ENCODE measurements around the gene GPR157. TPM values are rescaled to one million over a fixed set of nuclear protein-coding genes. Genes with fewer than 3 reads are reported as not detected.

GPR157 gene
- total and polyA plus RNA-seq, 2 donors (not counting 1 experiment from before 2014, with no cell fraction given) = 2.0 to 21.2 TPM

- 88% methylated on average over 12 of the region's 12 CpGs for WGBS (ENCODE audit: insufficient coverage)
- H3K4me1 ChIP-seq (ENCODE audit: control insufficient read depth in 2 of 2, insufficient read depth in 2 of 2, low read length in 2 of 2) = peaks cover 0 to 5% of the 10 kb centered on the region in 2 donors
- TF ChIP-seq CTCF (IDR thresholded peaks at IDR 0.05) (no peak), EZH2 (IDR thresholded peaks at IDR 0.05; ENCODE audit: borderline replicate concordance, insufficient read depth, low read depth, low read length, poor library complexity, severe bottlenecking) (no peak)
- no peaks in the 10 kb centered on the region for H4K20me1 ChIP-seq (ENCODE audit: control insufficient read depth, insufficient read depth, low read length, poor library complexity, severe bottlenecking)
- H3K4me3 ChIP-seq (ENCODE audit: control extremely low read depth in 1 of 5, extremely low read depth in 1 of 5, insufficient read depth in 1 of 5, low read depth in 2 of 5, low read length in 4 of 5) = no peak overlapping the region
- H2AFZ ChIP-seq (ENCODE audit: insufficient read depth, low read depth, low read length, poor library complexity, severe bottlenecking) = no peak overlapping the region
- H3K36me3 ChIP-seq (replicated peaks in 1 of 2; ENCODE audit: control extremely low read depth in 1 of 2, control insufficient read depth in 1 of 2, extremely low read depth in 1 of 2, insufficient read depth in 2 of 2, low read length in 1 of 2) = peaks cover 0 to 10% of the 10 kb centered on the region in 2 experiments
- no peak overlapping the region for H3K4me3 Mint-ChIP-seq
- no peaks in the 10 kb centered on the region for H3K4me1 Mint-ChIP-seq
- no peak overlapping the region for H3K9ac ChIP-seq (ENCODE audit: low read length)
- no peak overlapping the region for H3K4me2 ChIP-seq (replicated peaks; ENCODE audit: low read depth, low read length, poor library complexity, severe bottlenecking)
- no peaks in the 10 kb centered on the region for H3K27me3 ChIP-seq (replicated peaks in 1 of 4; ENCODE audit: control extremely low read depth in 1 of 4, control insufficient read depth in 3 of 4, insufficient read depth in 4 of 4, low read length in 3 of 4)
- H3K9me3 ChIP-seq (ENCODE audit: control extremely low read depth in 1 of 3, control insufficient read depth in 2 of 3, insufficient read depth in 1 of 3, low read length in 2 of 3) = no peaks in the 10 kb centered on the region
- intact Hi-C loops (cut with micrococcal nuclease) = no loop called here
- H3K27ac Mint-ChIP-seq = no peak overlapping the region
- H3K27ac ChIP-seq (ENCODE audit: low read length in 2 of 2) = no peak overlapping the region
- no peaks in the 10 kb centered on the region for H3K9me3 Mint-ChIP-seq (ENCODE audit: insufficient read depth)
- ChIA-PET CTCF (interaction anchor here (0.7 to 5.0 kb wide), 8 partner anchors 10 to 198 kb away, joined by 3 to 153 read pairs (median 4); no protein-coding TSS in a partner anchor), POLR2A (no interaction called here)
- H3K27me3 Mint-ChIP-seq = no peaks in the 10 kb centered on the region
- no peak for ATAC-seq (ENCODE audit: low read depth)
- no peaks in the 10 kb centered on the region for H3K79me2 ChIP-seq (ENCODE audit: control insufficient read depth, insufficient read depth, low read length)
- DNase-seq = no peak
These were observed 20.7 kb downstream of the GPR157 start for GRCh38 chr1:9108056-9108665.

- intact Hi-C loops (cut with micrococcal nuclease) = no loop called here
- H3K4me1 Mint-ChIP-seq = no peaks in the 10 kb centered on the region
- no peak overlapping the region for H3K27ac Mint-ChIP-seq
- no peak overlapping the region for H3K4me2 ChIP-seq (replicated peaks; ENCODE audit: low read depth, low read length, poor library complexity, severe bottlenecking)
- H3K9me3 Mint-ChIP-seq (ENCODE audit: insufficient read depth) = no peaks in the 10 kb centered on the region
- no peak overlapping the region for H3K4me3 ChIP-seq (ENCODE audit: control extremely low read depth in 1 of 5, extremely low read depth in 1 of 5, insufficient read depth in 1 of 5, low read depth in 2 of 5, low read length in 4 of 5)
- TF ChIP-seq CTCF (IDR thresholded peaks at IDR 0.05) = no peak
- no peak for TF ChIP-seq EZH2 (IDR thresholded peaks at IDR 0.05; ENCODE audit: borderline replicate concordance, insufficient read depth, low read depth, low read length, poor library complexity, severe bottlenecking)
- H3K9ac ChIP-seq (ENCODE audit: low read length) = no peak overlapping the region
- H3K27me3 Mint-ChIP-seq = no peaks in the 10 kb centered on the region
- WGBS (ENCODE audit: insufficient coverage) = 81% methylated on average over 2 of the region's 4 CpGs
- H3K27me3 ChIP-seq (replicated peaks in 1 of 4; ENCODE audit: control extremely low read depth in 1 of 4, control insufficient read depth in 3 of 4, insufficient read depth in 4 of 4, low read length in 3 of 4) = no peaks in the 10 kb centered on the region
- H4K20me1 ChIP-seq (ENCODE audit: control insufficient read depth, insufficient read depth, low read length, poor library complexity, severe bottlenecking) = no peaks in the 10 kb centered on the region
- POLR2A ChIA-PET = interaction anchor here (0.6 kb wide), 1 partner anchor 95 kb away, joined by 3 read pairs; no protein-coding TSS in a partner anchor
- H3K4me1 ChIP-seq (ENCODE audit: control insufficient read depth in 2 of 2, insufficient read depth in 2 of 2, low read length in 2 of 2) = peaks cover 0 to 5% of the 10 kb centered on the region in 2 donors
- no peak overlapping the region for H2AFZ ChIP-seq (ENCODE audit: insufficient read depth, low read depth, low read length, poor library complexity, severe bottlenecking)
- DNase-seq (no peak), ATAC-seq (ENCODE audit: low read depth) (no peak)
- H3K27ac ChIP-seq (ENCODE audit: low read length in 2 of 2) = no peak overlapping the region
- H3K9me3 ChIP-seq (ENCODE audit: control extremely low read depth in 1 of 3, control insufficient read depth in 2 of 3, insufficient read depth in 1 of 3, low read length in 2 of 3) = no peaks in the 10 kb centered on the region
- no peak overlapping the region for H3K4me3 Mint-ChIP-seq
- peaks cover 0 to 10% of the 10 kb centered on the region in 2 experiments for H3K36me3 ChIP-seq (replicated peaks in 1 of 2; ENCODE audit: control extremely low read depth in 1 of 2, control insufficient read depth in 1 of 2, extremely low read depth in 1 of 2, insufficient read depth in 2 of 2, low read length in 1 of 2)
- CTCF ChIA-PET = interaction anchor here (0.5 to 1.6 kb wide), 3 partner anchors 103 to 146 kb away, joined by 3 to 6 read pairs (median 3); no protein-coding TSS in a partner anchor
- no peaks in the 10 kb centered on the region for H3K79me2 ChIP-seq (ENCODE audit: control insufficient read depth, insufficient read depth, low read length)
These were observed 21.8 kb downstream of the GPR157 start for GRCh38 chr1:9107136-9107535.

All from B cell (primary cell).